Stimulated activated CD4-positive, alpha-beta T cell treated with anti-CD3 and anti-CD28 coated beads, Interleukin-1b, Interleukin-23, amount 100 ng/mL, for 24 hours (primary cell): Measurements from ENCODE around the gene NAP1L1.
A peak's percentile ranks its signal among the peaks of the same experiment; 100 is the strongest.

Experiments used
- DNase-seq, 4 experiments: peaks; one replicate each; pipeline ENCODE4 v3.0.0-alpha.2; 2020; ENCODE audit warnings: low read depth in 4 of 4, low spot score in 1 of 4

Gene NAP1L1

DNA sequence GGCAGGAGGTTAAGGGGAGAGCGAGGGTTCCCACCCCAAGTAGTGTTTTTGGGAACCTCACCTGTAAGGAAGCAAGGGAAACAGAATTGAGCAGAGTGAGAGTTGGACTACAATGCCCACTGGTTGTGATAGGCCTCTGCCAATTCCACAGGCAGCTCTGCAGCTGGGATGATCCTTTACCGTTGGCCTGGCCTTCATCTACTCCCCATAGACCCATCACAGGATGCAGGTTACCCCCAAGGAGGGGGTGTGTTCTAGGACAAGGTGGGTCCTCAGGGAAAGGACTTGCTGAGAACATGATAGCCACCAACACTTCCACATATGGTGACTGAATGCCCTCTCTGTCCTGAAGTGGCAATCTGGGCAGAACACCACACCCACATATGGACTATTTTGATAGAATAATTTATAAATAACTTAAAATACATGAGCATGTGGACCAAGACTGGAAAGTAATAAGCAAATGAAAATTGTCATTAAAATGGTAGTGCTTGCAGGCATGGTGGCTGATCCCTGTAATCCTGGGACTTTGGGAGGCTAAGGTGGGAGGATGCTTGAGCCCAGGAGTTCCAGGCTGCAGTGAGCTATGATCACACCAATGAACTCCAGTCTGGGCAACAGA is 61.3 kb downstream of the NAP1L1 start:
- no peak for DNase-seq

DNA sequence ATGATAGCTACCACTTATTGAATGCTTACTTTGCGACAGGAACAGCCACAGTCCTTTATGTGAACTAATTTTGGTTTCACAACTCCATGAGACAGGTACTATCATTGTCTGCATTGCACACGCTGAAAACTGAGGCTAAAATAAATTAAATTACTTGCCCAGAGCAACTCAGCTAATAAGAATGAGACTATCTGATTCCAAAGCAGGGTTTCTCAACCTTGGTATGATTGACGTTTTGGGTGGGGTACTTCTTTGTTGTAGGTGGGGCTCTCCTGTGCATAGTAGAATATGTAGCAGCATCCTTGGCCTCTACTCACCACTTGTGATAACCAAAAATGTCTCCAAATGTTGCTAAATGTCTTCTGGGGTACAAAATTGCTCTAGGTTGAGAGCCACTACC is 62.0 kb downstream of the NAP1L1 start:
- DNase-seq = no peak

DNA sequence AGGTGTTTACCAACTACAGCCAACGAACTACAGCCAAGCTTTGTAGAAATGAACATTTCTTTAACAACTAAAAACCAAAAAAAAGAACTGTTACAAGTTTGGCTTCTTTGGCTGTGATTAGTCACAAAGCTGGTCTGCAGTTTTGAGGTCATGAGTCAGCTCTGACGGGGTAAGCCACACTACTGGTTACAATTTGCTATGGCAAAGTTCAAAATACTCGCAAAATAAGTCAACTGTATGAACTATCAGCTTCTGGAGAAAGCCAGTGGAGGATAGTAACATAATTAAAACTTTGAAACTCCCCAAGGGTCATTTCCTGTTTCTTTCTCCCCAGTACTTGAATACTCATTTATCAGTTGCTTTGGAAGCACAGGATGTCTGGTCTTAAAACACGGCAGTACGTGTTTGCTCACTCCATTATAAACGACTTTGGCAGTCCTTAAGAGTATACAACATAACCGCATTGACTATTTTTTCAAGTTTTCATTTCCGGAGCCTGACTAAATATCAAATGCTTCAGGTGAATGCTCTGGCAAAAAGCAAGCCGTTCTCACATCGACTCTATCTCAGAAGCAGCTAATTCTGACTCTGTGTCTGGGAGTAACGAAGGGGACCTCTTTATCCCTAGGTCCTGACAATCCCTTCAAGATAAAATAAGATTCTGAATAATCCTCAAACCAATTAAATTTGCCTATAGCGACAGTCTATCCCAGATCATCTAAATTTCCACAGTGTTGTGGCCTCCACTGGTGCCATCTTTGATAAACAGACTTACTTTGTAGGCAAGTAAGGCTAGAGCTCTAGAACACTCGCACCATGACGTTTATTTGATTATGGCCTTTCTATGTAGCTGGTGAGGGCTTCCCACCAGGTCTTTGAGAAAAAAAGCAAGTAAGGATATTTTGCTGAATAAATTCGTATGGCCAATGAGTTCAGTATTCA is 63.5 kb downstream of the NAP1L1 start:
- DNase-seq = peak in 2 of 4 experiments; percentile 59 to 60

DNA sequence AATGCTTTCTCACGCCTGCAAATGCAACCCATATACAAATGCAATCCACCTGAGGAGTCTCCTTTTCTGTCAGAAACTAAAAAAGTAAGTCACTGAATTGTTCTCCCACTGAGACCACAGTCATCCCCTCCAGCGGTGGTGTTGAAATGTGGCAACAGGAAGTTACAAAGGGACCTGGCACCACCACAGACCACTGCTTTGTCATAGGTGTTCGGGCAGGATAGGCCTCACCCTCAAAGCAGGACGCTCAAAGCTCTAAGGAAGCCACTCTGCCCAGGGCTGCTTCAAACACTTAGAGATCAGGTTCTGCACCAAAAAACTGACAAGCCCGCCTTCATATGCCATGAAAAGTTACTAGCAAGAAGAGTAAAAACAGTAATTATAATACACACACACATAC is 64.2 kb downstream of the NAP1L1 start:
- DNase-seq = peak in 2 of 4 experiments; percentile 57 to 67

DNA sequence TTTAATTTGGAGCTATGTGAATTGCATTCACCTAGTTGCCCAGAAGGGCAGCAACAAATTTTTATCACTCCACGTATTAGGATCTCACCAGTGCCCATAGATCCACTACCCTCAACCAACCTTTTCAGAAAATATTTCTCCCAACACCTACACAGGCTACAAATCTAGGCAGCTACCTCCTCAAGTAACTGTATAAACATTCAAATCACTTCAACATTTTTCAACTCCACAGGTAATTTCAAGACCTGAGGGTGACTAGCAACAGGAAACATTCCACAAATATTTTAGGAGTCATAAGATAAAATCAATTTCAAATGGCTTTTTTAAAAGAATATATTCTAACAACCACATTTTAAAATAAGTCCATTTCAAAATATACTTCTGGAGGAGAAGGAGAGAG is 65.8 kb downstream of the NAP1L1 start:
- DNase-seq = no peak

DNA sequence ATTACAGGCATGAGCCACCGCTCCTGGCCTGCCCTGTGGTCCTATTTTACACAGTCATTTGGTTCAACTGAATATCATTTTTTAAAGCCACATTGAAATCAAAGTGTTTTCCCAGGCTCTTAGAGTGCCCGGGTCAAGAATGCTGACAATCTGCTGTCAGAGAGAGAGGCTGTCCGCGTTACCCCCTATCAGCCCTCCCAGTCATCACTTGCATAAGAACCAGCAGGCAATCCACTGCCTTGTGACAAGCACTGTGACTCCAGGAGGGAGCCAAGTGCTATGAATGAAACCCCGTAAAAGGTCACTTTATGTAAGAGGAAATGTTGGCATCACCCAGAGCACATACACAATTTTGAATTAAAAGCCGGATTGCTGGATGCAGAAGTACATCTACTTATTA is 66.4 kb downstream of the NAP1L1 start:
- DNase-seq = no peak

DNA sequence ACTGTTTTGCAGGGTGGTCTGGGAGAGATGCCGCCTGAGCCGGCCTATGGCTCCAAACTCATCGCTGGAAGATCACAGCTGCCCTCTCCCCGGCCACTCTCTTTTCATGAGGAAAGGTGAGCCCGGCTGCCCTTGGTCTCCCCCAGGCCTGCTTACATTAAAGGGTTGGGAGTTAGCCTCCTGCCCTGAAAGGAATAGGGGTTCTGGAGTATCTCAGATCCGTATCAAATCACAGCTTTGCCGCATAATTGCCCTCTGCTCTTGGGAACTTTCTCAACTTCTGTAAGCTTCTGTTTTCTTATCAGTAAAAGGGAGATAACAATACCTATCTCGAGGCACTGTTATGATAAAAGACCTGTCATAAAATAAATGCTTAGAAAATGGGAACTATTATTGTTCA is 70.5 kb downstream of the NAP1L1 start:
- DNase-seq = no peak

DNA sequence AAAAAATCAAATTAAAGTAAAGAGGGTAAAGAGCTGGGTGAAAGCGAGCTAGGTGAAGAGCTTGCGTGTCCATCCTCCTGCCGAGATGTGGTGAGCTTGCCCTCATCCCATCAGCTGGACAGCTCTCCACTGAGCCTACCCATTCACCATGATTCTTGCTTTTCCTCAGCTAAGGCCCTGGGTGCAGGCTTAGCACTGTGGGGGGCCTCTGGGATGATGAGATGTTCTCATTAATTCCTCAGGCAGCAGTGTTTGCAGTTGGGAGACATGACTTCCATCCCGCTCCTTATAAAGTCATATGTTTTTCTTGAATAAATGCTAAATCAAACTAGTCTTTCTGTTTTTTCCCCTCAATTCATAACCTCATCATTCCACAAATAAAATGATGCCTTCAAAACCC is 70.9 kb downstream of the NAP1L1 start:
- DNase-seq = no peak

DNA sequence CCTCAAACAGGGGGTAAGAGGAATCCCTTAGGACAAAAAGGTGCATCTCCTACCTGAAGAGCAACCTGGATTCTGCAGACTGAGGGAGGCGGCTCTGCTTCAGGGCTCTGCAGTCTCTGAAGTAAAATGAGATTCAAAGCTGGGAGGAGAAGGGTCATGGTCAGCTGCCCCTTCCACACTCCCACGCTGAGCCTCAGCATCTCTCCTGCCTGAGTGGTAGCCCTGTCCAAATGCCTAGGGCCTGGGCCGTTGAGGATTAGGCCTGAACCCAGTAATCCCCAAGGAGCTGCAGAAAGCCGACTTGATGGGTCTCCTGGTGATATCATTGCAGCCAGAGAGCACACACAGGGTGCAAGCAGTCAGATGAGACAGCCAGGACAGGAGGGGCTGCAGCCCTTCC is 71.8 kb downstream of the NAP1L1 start:
- no peak for DNase-seq

DNA sequence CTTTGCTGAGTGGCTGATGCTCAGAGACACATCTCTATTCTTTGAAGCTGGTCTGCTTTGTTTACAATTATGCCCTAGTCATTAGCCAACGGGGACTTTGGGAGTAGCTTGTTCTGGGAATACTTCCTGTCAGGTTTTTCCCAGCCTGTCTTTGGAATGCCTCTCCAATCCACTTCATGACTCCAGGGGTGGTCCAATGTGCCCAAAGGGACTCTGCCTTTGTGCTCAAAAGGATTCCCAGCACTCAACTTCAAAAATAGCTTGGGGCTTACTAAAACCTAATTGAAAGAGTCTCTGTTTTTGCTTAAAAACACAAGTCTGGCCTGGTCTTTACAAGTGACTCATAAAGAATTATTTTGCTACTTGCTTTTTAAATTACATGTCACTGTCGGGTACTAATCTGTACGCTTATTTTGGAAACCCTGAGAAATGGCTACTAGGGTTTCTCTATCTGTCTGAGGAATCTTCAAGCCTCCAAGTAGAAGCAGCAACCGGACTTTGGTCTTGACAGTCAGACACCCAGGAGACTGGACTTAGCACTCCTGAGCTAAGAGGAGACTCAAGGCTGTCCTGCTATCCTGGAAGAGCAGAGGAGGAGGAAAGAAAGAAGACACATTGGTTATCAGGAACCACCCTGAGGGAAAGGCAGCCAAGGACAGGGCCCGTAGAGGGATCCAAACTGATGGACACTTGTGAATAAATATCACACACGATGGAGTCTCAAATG is 73.6 kb downstream of the NAP1L1 start:
- no peak for DNase-seq

DNA sequence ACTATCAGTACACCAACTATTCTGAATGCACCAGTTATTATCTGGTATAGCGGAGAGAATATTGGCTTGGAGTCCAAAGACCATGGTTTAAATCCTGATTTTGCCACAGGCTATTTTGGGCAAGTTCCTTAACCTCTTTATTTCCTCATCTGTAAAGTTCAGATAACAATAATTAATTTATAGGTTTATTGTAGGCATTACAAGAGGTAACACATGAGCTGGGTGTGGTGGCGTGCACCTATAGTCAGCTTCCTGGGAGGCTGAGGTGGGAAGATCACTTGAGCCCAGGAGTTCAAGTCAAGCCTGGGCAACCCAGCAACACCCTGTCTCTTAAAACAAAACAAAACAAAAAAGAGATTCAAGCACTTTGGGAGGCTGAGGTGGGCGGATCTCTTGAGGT is 76.1 kb downstream of the NAP1L1 start:
- DNase-seq = no peak

DNA sequence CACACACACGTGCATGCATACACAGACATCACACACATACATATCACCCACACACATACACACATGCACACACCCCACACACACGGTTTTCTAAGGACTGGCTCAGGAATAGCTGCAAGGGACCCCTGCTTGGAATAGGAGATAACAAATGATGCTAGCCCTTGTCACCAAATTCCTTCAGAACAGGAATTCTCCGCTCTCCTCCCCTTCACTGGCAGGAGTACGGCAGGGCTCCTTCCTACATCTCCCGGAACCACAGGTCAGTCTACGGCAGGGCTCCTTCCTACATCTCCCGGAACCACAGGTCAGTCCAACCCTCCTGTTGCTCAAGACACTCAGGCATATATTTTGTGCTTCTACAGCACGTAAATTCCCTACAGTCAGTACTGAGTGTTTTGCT is 76.8 kb downstream of the NAP1L1 start:
- no peak for DNase-seq

DNA sequence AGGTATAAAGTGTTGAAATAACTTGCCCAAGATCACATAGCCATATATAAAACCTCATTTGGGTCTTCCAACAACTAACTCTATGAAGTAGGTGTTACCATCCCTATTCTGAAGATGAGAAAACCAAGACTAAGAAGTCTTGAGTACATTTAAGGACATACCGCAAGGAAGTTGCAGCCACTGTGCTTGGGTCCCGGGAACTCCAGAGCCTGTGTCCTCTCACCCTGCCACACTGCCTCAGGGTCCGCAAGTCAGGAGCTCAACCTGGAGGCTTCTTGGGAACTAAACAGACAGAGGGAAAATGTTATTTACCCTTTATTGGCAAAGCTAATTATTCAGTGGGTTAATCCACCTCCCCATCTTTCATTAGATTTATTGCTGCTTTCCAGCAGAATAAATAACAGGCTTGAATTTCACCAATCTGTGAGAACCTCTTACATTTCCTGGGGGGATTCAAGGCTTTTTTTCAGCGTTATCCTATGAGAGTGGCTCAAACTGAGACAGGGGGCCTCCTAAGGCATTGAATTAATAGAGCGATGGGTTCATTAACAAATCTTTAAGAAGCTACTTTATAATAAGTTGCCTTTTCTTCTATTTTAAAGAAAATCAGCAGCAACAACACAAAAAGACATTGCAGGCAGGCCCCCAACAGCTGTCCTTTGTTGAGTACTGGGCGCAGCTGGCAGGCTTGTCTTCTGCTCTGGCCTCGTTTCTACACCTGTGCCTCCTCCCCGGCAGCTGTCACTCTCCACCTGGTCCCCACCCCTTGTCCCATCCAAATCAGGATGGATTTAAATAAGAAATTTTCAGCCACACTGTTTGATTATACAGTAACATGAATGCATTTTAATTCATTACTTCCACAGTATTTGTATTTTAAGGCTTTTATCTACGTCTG is 78.2 kb downstream of the NAP1L1 start:
- DNase-seq = no peak

DNA sequence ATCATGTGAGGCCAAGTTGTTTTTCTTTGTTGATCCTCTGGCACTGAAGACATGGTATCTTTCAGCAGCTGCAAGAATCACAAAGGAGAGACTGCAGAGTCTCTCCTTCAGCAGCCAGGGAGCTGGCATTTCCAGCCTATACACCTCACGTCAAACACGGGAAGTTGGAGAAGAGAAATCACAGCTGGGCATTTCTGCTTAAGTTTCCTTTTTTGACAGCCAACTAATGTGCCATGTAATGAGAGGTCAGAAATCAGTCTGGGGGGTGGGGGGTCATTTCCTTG is 81.2 kb downstream of the NAP1L1 start:
- DNase-seq = no peak

DNA sequence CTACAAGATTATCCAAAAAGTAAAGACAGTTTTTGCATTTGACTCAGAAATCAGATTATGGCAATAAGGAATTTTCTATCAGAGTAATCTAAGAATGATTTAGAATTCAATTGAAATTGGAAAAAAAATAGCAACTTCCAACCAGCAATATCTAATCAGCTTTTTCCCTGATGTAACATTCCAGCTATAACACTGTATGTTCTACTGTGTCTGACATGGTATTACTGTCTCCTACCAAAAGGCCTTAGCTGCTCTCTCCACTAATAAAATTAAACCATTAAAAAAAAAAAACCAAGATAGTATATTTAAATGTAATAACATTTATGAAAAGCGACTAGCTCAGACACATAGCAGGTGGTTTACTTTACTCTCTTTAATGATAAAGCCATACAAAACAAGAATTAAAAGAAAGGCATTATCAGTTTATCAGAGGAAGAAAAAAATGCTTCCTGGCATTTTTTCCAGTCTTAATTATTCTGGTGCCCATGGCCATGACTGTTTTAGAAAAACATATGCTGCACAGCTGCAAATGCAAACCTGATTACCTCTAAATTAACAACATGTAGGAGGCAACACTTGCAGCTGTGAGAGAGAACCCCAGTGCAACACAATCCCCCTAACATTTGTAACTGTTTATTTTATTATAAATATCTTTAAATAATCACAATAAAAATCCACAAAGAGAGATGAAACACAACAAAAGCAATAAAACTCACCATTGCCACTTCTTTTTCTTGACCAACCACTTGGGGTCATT is 81.7 kb downstream of the NAP1L1 start:
- no peak for DNase-seq

DNA sequence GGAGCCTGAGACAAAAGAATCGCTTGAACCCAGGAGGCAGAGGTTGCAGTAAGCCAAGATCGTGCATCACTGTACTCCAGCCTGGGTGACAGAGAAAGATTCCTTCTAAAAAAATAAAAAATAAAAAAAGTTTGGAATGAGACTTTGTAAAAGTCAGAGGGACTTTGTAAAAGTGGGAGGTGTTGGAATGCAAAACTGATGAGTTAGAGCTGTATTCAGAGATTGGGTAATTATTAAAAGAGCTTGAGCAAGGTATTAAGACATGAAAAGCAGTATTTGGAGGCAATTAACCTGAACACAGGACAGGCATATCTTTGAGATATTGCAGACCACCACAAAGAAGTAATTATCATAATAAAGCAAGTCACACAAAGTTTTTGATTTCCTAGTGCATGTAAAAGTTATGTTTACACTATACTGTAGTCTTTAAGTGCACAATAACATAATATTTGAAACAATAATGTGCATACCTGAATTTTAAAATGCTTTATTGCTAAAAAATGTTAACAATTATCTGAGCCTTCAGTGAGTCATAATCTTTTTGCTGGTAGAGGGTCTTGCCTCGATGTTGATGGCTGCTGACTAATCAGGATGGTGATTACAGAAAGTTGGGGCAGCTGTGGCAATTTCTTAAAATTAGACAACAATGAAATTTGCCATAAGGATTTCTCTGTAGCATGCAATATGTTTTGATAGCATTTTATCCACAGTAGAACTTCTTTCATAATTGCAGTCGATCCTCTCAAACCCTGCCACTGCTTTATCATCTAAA is 86.0 kb downstream of the NAP1L1 start:
- DNase-seq = no peak

DNA sequence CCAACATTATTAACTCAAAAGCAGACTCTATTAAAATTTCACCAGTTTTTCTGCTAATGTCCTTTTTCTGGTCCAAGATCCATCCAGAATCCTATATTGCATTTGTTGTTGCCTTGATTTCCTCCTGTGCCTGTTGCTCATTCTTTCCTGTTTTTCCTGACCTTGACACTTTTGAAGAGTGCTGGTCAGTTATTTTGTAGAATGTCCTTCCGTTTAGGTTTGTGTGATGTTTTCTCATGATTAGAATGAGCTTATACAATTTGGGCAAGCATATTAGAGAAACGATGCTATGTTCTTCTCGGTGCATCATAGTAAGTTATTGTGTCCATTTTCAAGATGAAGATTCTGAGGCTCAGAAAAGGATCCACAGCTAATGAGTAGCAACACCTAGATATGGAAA is 86.8 kb downstream of the NAP1L1 start:
- DNase-seq = no peak

DNA sequence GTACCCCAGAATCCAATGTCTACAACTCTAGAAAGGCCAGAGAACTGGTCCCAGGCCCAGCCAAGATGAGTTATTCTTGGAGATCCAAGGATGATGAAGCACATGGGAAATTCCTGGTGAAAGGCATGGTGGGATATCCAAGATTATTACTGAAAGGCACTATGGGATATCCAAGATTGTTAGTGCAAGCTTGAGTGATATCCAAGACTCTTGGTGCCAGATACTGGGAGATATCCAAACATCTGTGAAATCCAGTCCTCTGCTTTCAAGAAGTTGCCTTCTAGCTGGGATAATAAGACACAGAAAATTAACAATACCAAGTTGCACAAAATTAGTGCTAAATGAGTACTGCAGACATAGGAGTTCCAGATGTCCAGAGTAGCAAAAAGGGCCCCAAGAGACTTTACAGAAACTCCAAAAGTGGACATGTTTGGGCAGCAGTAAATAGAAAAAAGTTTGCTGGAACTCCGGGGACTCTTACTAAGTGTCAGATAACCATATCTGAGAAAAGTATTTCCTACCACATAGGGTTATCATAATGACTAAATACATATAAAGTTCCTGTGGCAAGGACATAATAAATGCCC is 87.5 kb downstream of the NAP1L1 start:
- no peak for DNase-seq

DNA sequence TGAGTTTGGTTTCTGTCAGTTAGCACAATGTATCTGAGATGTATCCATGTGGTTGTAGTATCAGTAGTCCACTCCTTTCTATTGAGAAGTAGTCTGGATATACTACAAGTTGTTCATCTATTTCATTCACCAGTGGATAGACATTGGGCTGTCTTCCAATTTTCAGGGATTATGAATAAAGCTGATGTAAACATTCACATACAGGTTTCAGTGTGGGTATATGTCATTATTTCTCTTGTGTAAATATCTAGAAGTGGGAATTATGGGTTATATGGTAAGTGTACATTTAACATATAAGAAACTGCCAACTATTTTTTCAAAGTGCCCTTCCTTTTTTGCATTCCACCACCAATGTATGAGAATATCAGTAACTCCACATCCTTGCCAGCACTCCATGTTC is 88.8 kb downstream of the NAP1L1 start:
- DNase-seq = no peak
